ENCODE results near the gene IRGC. TPM values are rescaled to one million over a fixed set of nuclear protein-coding genes. Genes with fewer than 3 reads are reported as not detected.

IRGC gene
- total RNA-seq, 3 donors from 2014 or later: not detected

GRCh38 chr19:43718627-43719377 is 2.9 kb downstream of the IRGC start:
- Histone ChIP-seq H3K4me1 (no peaks in the 10 kb centered on the region), H3K9me3 (no peaks in the 10 kb centered on the region), H3K27ac (no peak overlapping the region), H3K27me3 (no peaks in the 10 kb centered on the region), H3K36me3 (no peaks in the 10 kb centered on the region), H3K4me3 (no peak overlapping the region)
- intact Hi-C loops (cut with DNase I; ENCODE audit: low total_unique reads): loop anchor here (10.0 kb wide), 1 partner anchor 404 kb away; no protein-coding TSS in a partner anchor
- TF ChIP-seq CTCF (IDR thresholded peaks at IDR 0.05): no peak
- no peak for TF ChIP-seq POLR2AphosphoS5 (IDR thresholded peaks at IDR 0.05)
- no peak for TF ChIP-seq POLR2A (IDR thresholded peaks at IDR 0.05)
- DNase-seq (ENCODE audit: low spot score in 2 of 2): no peak

- TF ChIP-seq POLR2A (IDR thresholded peaks at IDR 0.05) (no peak), POLR2AphosphoS5 (IDR thresholded peaks at IDR 0.05) (no peak), CTCF (IDR thresholded peaks at IDR 0.05) (no peak)
- Histone ChIP-seq H3K4me1 (no peaks in the 10 kb centered on the region), H3K27me3 (no peaks in the 10 kb centered on the region), H3K4me3 (no peak overlapping the region), H3K9me3 (no peaks in the 10 kb centered on the region), H3K36me3 (no peaks in the 10 kb centered on the region), H3K27ac (no peak overlapping the region)
- DNase-seq (ENCODE audit: low spot score in 2 of 2): no peak
- intact Hi-C loops (cut with DNase I; ENCODE audit: low total_unique reads): loop anchor here (10.0 kb wide), 1 partner anchor 405 kb away; no protein-coding TSS in a partner anchor
Measured at GRCh38 chr19:43719378-43719868, 3.5 kb downstream of the IRGC start.

- Histone ChIP-seq H3K27me3 (no peaks in the 10 kb centered on the region), H3K9me3 (no peaks in the 10 kb centered on the region), H3K4me3 (no peak overlapping the region), H3K4me1 (no peaks in the 10 kb centered on the region), H3K27ac (no peak overlapping the region), H3K36me3 (no peaks in the 10 kb centered on the region)
- TF ChIP-seq POLR2A (IDR thresholded peaks at IDR 0.05) (no peak), POLR2AphosphoS5 (IDR thresholded peaks at IDR 0.05) (no peak), CTCF (IDR thresholded peaks at IDR 0.05) (no peak)
- DNase-seq (ENCODE audit: low spot score in 2 of 2): no peak
- intact Hi-C loops (cut with DNase I; ENCODE audit: low total_unique reads): loop anchor here (10.0 kb wide), 1 partner anchor 405 kb away; no protein-coding TSS in a partner anchor
Measured at GRCh38 chr19:43719918-43720317, 4.0 kb downstream of the IRGC start.

GRCh38 chr19:43720936-43721335 is 5.1 kb downstream of the IRGC start:
- no peak for DNase-seq (ENCODE audit: low spot score in 2 of 2)
- no peak overlapping the region for H3K27ac ChIP-seq
- intact Hi-C loops (cut with DNase I; ENCODE audit: low total_unique reads): no loop called here
- no peaks in the 10 kb centered on the region for H3K36me3 ChIP-seq
- TF ChIP-seq CTCF (IDR thresholded peaks at IDR 0.05): no peak
- TF ChIP-seq POLR2AphosphoS5 (IDR thresholded peaks at IDR 0.05): no peak
- no peak for TF ChIP-seq POLR2A (IDR thresholded peaks at IDR 0.05)
- no peaks in the 10 kb centered on the region for H3K4me1 ChIP-seq
- H3K9me3 ChIP-seq: no peaks in the 10 kb centered on the region
- H3K4me3 ChIP-seq: no peak overlapping the region
- no peaks in the 10 kb centered on the region for H3K27me3 ChIP-seq

GRCh38 chr19:43721469-43722048 is 5.7 kb downstream of the IRGC start:
- TF ChIP-seq CTCF (IDR thresholded peaks at IDR 0.05) (no peak), POLR2A (IDR thresholded peaks at IDR 0.05) (no peak), POLR2AphosphoS5 (IDR thresholded peaks at IDR 0.05) (no peak)
- H3K4me1 ChIP-seq: no peaks in the 10 kb centered on the region
- intact Hi-C loops (cut with DNase I; ENCODE audit: low total_unique reads): no loop called here

More at GRCh38 chr19:43721469-43722048, 5.7 kb downstream of the IRGC start:
- no peak overlapping the region for H3K27ac ChIP-seq
- H3K9me3 ChIP-seq: no peaks in the 10 kb centered on the region
- no peaks in the 10 kb centered on the region for H3K36me3 ChIP-seq
- H3K4me3 ChIP-seq: no peak overlapping the region
- DNase-seq (ENCODE audit: low spot score in 2 of 2): no peak
- no peaks in the 10 kb centered on the region for H3K27me3 ChIP-seq
